Thyroid gland (tissue), 4 donors: Measurements from ENCODE around the gene WASF3.

Experiments used
- CTCF ChIP-seq, 6 experiments: fragments of 200-600 bp in 3 of 6; fragments of 450-650 bp in 3 of 6; sonication (generic) in 3 of 6; IDR thresholded peaks; one replicate each; pipeline ENCODE4 v1.5.1; 2016 to 2019; ENCODE audit warnings: antibody characterized with exemption in 6 of 6, mild to moderate bottlenecking in 2 of 6, inconsistent platforms in 1 of 6, moderate library complexity in 1 of 6
- POLR2A ChIP-seq, 2 donors: fragments of 450-650 bp; IDR thresholded peaks; one replicate each; pipeline ENCODE4 v1.6.1; 2017; ENCODE audit warnings: antibody characterized with exemption in 2 of 2, mild to moderate bottlenecking in 2 of 2, moderate library complexity in 1 of 2

- TF ChIP-seq CTCF (IDR thresholded peaks at IDR 0.05) (no peak), POLR2A (IDR thresholded peaks at IDR 0.05) (no peak)
Observed at GRCh38 chr13:26721251-26722121, 164.0 kb downstream of the WASF3 start.
